ENCODE measurements around the gene MACROD2. TPM values are rescaled to one million over a fixed set of nuclear protein-coding genes. Genes with fewer than 3 reads are reported as not detected.

The MACROD2 gene
- total RNA-seq, 1 experiment from 2014 or later: 3.7 TPM

DNA sequence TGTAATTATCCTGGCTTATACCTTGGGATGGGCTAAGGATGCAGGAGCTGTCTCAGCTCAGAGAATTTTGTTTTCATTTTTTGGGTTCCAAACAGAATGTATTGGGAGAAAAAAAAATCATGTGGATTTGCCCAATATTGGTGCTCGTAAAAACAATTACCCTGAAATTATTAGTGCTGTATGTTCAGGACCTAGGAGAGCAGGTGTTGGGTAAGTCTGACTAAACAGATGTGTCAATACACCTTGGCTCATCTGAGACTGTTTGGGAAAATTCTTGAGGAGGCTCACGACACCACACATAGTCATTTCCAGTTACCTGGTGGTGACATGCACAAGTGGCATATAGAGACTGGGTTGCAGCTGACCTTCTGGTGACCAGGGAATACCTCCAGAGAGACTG is 1144.2 kb downstream of the MACROD2 start:
- H2AFZ ChIP-seq (ENCODE audit: low read depth, low read length, poor library complexity, severe bottlenecking): no peak overlapping the region
- BruUV-seq (replicated peaks): no TSS peak
- H3K27me3 ChIP-seq (ENCODE audit: insufficient read depth, low read length): no peaks in the 10 kb centered on the region
- H3K79me2 ChIP-seq (ENCODE audit: insufficient read depth, low read length): no peaks in the 10 kb centered on the region
- ChIA-PET POLR2A (no interaction called here), CTCF (no interaction called here), RAD21 (ENCODE audit: low non-redundant PET in 1 of 2, low total read pairs in 2 of 2, uncharacterized antibody in 2 of 2, unreplicated experiment in 2 of 2) (no interaction called here)
- H3K9me2 ChIP-seq (ENCODE audit: insufficient read depth): no peaks in the 10 kb centered on the region
- H3K36me3 ChIP-seq (ENCODE audit: control insufficient read depth in 1 of 2, insufficient read depth in 2 of 2, low read length in 2 of 2): no peaks in the 10 kb centered on the region
- H3K9me3 ChIP-seq (ENCODE audit: control insufficient read depth in 1 of 2, insufficient read depth in 1 of 2, low read depth in 1 of 2, low read length in 2 of 2): no peaks in the 10 kb centered on the region
- TF ChIP-seq ZFX (IDR thresholded peaks at IDR 0.05) (no peak), JUND (IDR thresholded peaks at IDR 0.05) (no peak), POLR2AphosphoS5 (IDR thresholded peaks at IDR 0.05; ENCODE audit: low read depth, low read length) (no peak), ZBTB33 (IDR thresholded peaks at IDR 0.05; ENCODE audit: extremely low read depth, insufficient replicate concordance, low read length) (no peak), EZH2phosphoT487 (IDR thresholded peaks at IDR 0.05; ENCODE audit: borderline replicate concordance) (no peak), RAD21 (IDR thresholded peaks at IDR 0.05; ENCODE audit: low read depth) (no peak), SP1 (IDR thresholded peaks at IDR 0.05; ENCODE audit: low read depth) (no peak), CBX3 (IDR thresholded peaks at IDR 0.05; ENCODE audit: low read depth) (no peak), ZNF274 (IDR thresholded peaks at IDR 0.05; ENCODE audit: low read depth, low read length) (no peak), POLR2A (IDR thresholded peaks at IDR 0.05; ENCODE audit: borderline replicate concordance, extremely low read depth, insufficient read depth, insufficient read length) (no peak), CEBPB (IDR thresholded peaks at IDR 0.05; ENCODE audit: low read depth) (no peak), TCF7L2 (IDR thresholded peaks at IDR 0.05; ENCODE audit: borderline replicate concordance, extremely low read depth, insufficient read depth, insufficient read length) (no peak)
- TF ChIP-seq, protein P1, sequence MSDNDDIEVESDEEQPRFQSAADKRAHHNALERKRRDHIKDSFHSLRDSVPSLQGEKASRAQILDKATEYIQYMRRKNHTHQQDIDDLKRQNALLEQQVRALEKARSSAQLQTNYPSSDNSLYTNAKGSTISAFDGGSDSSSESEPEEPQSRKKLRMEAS (IDR thresholded peaks at IDR 0.05): no peak
- TF ChIP-seq, protein P2, sequence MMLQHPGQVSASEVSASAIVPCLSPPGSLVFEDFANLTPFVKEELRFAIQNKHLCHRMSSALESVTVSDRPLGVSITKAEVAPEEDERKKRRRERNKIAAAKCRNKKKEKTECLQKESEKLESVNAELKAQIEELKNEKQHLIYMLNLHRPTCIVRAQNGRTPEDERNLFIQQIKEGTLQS (IDR thresholded peaks at IDR 0.05): no peak
- H3K27ac ChIP-seq (ENCODE audit: low read depth, low read length): no peak overlapping the region
- DNase-seq (ENCODE audit: low read depth, low spot score): no peak
- no peak overlapping the region for H3K4me2 ChIP-seq (ENCODE audit: low read length)
- H3K9ac ChIP-seq (ENCODE audit: low read length): no peak overlapping the region
- H3K4me3 ChIP-seq (replicated peaks in 1 of 2; ENCODE audit: low read depth in 1 of 2, low read length in 2 of 2): no peak overlapping the region
- ATAC-seq: no peak
- H4K20me1 ChIP-seq (ENCODE audit: insufficient read depth): no peaks in the 10 kb centered on the region
- intact Hi-C loops (cut with micrococcal nuclease): no loop called here
- H3K4me1 ChIP-seq (ENCODE audit: control insufficient read depth in 1 of 2, insufficient read depth in 2 of 2, low read length in 2 of 2): no peaks in the 10 kb centered on the region

All from HCT116 (cell line).